Superior temporal gyrus (tissue), 1 donor: ENCODE measurements around the gene NKG7.
"Not testable (repeated sequence)": the region's sequence is repeated elsewhere in the genome, so short reads cannot be mapped to it uniquely, and the experiment has no call there.

Source experiments
- DNase-seq: peaks from one replicate; pipeline ENCODE4 v3.0.0-alpha.2; 2016; ENCODE audit errors: extremely low spot score

NKG7 gene

GRCh38 chr19:51372649-51373504 lies at the start of gene NKG7:
TSS of gene NKG7 (minus strand) at chr19:51372654. CDS start at chr19:51372535, 119 bp downstream.
- no peak for DNase-seq

GRCh38 chr19:51422053-51422448 lies 49.6 kb upstream of the NKG7 start:
- peak; percentile 72 for DNase-seq

GRCh38 chr19:51421229-51422052 lies 49.0 kb upstream of the NKG7 start:
- no peak for DNase-seq

- not testable (repeated sequence) for DNase-seq
Observed at GRCh38 chr19:51420511-51420910, 48.1 kb upstream of the NKG7 start.

- no peak for DNase-seq
Observed at GRCh38 chr19:51418707-51419106, 46.3 kb upstream of the NKG7 start.

- DNase-seq, result no peak
Observed at GRCh38 chr19:51417810-51418157, 45.3 kb upstream of the NKG7 start.

- no peak for DNase-seq
Observed at GRCh38 chr19:51417107-51417809, 44.8 kb upstream of the NKG7 start, which contains the start of gene SIGLEC10. TSS of gene SIGLEC10 (minus strand) at chr19:51417642. CDS start at chr19:51417581, 61 bp downstream.

GRCh38 chr19:51416422-51416821 lies 44.0 kb upstream of the NKG7 start:
- not testable (repeated sequence) for DNase-seq

- DNase-seq, result no peak
Observed at GRCh38 chr19:51415187-51415586, 42.7 kb upstream of the NKG7 start.

- DNase-seq, result no peak
Observed at GRCh38 chr19:51410950-51411748, 38.7 kb upstream of the NKG7 start.

GRCh38 chr19:51407511-51408131 lies 35.2 kb upstream of the NKG7 start:
- DNase-seq, result no peak

GRCh38 chr19:51402117-51402516 lies 29.7 kb upstream of the NKG7 start:
- no peak for DNase-seq

GRCh38 chr19:51399936-51400335 lies 27.5 kb upstream of the NKG7 start:
- DNase-seq, result not testable (repeated sequence)

GRCh38 chr19:51399231-51399630 lies 26.8 kb upstream of the NKG7 start:
- no peak for DNase-seq

- DNase-seq, result peak; percentile 73
Observed at GRCh38 chr19:51398096-51398704, 25.7 kb upstream of the NKG7 start.

GRCh38 chr19:51397453-51397852 lies 25.0 kb upstream of the NKG7 start:
- not testable (repeated sequence) for DNase-seq

GRCh38 chr19:51396175-51396574 lies 23.7 kb upstream of the NKG7 start:
- no peak for DNase-seq

- DNase-seq, result peak; percentile 97
Observed at GRCh38 chr19:51394050-51394836, 21.8 kb upstream of the NKG7 start.

GRCh38 chr19:51392701-51393100 lies 20.2 kb upstream of the NKG7 start:
- DNase-seq, result no peak
